Measurements from ENCODE around the gene THEMIS2. TPM values are rescaled to one million over a fixed set of nuclear protein-coding genes. Genes with fewer than 3 reads are reported as not detected.

THEMIS2 gene
- total and polyA plus RNA-seq, 9 of the 15 experiments (the other 6 are each of a cell fraction or from before 2014, with no cell fraction given): 2.3 to 12.7 (median 8.0) TPM

DNA sequence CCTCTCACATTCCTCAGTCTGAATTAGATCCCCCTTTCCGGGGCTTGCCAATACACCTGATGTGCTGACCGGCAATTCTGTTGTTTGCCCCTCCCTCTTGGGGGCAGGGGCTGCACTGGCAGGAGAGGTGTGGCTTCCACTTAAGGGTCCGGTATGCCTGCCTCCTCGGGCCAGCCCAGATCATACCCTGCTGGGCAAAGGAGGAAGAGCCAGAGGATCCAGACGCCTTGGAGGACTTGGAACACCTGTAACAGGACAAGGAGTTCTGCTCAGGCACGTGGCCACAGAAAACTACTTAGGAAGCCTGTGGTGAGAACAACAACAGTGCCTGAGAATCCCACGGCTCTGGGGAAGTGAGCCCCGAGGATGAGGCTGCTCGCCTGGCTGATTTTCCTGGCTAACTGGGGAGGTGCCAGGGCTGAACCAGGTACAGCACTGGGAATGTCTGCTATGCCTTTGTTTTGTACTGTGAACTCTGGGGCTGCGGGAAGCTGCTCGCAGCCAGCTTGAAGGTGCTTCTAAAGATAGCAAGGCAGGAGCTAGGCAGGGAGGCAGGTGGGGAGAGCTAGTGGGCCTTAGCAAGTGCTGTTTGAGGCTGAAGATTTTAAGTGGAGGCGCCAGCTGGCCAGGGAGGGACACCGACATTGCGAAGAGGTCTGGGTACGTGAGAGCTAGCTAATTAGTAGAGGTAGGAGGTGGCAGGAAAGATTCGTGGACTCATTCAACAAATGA lies 62.6 kb downstream of the THEMIS2 start, which contains the start of gene SMPDL3B (continued):
- TF ChIP-seq, protein P1, sequence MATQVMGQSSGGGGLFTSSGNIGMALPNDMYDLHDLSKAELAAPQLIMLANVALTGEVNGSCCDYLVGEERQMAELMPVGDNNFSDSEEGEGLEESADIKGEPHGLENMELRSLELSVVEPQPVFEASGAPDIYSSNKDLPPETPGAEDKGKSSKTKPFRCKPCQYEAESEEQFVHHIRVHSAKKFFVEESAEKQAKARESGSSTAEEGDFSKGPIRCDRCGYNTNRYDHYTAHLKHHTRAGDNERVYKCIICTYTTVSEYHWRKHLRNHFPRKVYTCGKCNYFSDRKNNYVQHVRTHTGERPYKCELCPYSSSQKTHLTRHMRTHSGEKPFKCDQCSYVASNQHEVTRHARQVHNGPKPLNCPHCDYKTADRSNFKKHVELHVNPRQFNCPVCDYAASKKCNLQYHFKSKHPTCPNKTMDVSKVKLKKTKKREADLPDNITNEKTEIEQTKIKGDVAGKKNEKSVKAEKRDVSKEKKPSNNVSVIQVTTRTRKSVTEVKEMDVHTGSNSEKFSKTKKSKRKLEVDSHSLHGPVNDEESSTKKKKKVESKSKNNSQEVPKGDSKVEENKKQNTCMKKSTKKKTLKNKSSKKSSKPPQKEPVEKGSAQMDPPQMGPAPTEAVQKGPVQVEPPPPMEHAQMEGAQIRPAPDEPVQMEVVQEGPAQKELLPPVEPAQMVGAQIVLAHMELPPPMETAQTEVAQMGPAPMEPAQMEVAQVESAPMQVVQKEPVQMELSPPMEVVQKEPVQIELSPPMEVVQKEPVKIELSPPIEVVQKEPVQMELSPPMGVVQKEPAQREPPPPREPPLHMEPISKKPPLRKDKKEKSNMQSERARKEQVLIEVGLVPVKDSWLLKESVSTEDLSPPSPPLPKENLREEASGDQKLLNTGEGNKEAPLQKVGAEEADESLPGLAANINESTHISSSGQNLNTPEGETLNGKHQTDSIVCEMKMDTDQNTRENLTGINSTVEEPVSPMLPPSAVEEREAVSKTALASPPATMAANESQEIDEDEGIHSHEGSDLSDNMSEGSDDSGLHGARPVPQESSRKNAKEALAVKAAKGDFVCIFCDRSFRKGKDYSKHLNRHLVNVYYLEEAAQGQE (IDR thresholded peaks at IDR 0.05; ENCODE audit: borderline replicate concordance): no peak
- TF ChIP-seq, protein P1 (CRISPR knock-in tag; IDR thresholded peaks at IDR 0.05; ENCODE audit: low read depth): no peak
- TF ChIP-seq L3MBTL2 (IDR thresholded peaks at IDR 0.05): peak; percentile 82
